ENCODE results near the gene SPATA31C2. TPM values are rescaled to one million over a fixed set of nuclear protein-coding genes. Genes with fewer than 3 reads are reported as not detected.

SPATA31C2 gene
- total RNA-seq, 1 experiment from 2014 or later = 0.04 TPM

DNA sequence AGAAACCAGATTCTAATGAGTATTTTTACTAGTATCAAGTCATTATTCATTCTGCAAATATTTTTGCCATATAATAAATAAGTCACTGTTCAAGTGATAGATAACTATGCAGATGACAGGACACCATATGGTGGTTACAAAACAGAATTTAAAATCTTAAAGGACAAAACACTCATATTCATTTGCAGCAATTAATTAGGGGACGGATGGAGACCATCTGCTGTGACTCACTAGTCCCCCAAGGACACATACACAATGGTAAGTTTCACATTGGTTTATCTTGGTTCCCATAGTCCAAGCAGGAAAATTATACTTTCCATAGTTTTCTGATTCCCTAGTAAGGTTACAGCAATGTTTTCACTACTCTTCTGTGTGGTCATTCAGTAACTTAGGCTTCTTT, 28.4 kb upstream of the SPATA31C2 start:
- Mint-ChIP-seq H3K9me3 (peaks cover 9% of the 10 kb centered on the region), H3K4me3 (no peak overlapping the region), H3K27me3 (ENCODE audit: low read depth) (no peaks in the 10 kb centered on the region), H3K27ac (no peak overlapping the region), H3K4me1 (no peaks in the 10 kb centered on the region), H3K36me3 (no peaks in the 10 kb centered on the region; the same call in 1 of the 2 replicates)
- DNase-seq (ENCODE audit: low spot score) (no peak), ATAC-seq (no peak)
- TF ChIP-seq CREB1 (CRISPR knock-in tag; IDR thresholded peaks at IDR 0.05) (no peak), FOXP1 (CRISPR knock-in tag; IDR thresholded peaks at IDR 0.05; ENCODE audit: borderline replicate concordance) (no peak), ZNF396 (CRISPR knock-in tag; IDR thresholded peaks at IDR 0.05; ENCODE audit: borderline replicate concordance) (no peak), MYBL2 (CRISPR knock-in tag; IDR thresholded peaks at IDR 0.05) (no peak), ZBTB21 (CRISPR knock-in tag; IDR thresholded peaks at IDR 0.05; ENCODE audit: borderline replicate concordance) (no peak), SMAD4 (CRISPR knock-in tag; IDR thresholded peaks at IDR 0.05) (no peak), GABPB1 (CRISPR knock-in tag; IDR thresholded peaks at IDR 0.05) (no peak), NR1H2 (CRISPR knock-in tag; IDR thresholded peaks at IDR 0.05) (no peak), RORB (CRISPR knock-in tag; IDR thresholded peaks at IDR 0.05) (no peak), MXD4 (CRISPR knock-in tag; IDR thresholded peaks at IDR 0.05; ENCODE audit: borderline replicate concordance) (no peak), KAT7 (CRISPR knock-in tag; IDR thresholded peaks at IDR 0.05; ENCODE audit: borderline replicate concordance) (no peak), PRRX2 (CRISPR knock-in tag; IDR thresholded peaks at IDR 0.05) (no peak)
- TF ChIP-seq, protein P1, sequence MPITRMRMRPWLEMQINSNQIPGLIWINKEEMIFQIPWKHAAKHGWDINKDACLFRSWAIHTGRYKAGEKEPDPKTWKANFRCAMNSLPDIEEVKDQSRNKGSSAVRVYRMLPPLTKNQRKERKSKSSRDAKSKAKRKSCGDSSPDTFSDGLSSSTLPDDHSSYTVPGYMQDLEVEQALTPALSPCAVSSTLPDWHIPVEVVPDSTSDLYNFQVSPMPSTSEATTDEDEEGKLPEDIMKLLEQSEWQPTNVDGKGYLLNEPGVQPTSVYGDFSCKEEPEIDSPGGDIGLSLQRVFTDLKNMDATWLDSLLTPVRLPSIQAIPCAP (CRISPR knock-in tag; IDR thresholded peaks at IDR 0.05) = no peak
- TF ChIP-seq, protein P2, sequence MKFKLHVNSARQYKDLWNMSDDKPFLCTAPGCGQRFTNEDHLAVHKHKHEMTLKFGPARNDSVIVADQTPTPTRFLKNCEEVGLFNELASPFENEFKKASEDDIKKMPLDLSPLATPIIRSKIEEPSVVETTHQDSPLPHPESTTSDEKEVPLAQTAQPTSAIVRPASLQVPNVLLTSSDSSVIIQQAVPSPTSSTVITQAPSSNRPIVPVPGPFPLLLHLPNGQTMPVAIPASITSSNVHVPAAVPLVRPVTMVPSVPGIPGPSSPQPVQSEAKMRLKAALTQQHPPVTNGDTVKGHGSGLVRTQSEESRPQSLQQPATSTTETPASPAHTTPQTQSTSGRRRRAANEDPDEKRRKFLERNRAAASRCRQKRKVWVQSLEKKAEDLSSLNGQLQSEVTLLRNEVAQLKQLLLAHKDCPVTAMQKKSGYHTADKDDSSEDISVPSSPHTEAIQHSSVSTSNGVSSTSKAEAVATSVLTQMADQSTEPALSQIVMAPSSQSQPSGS (CRISPR knock-in tag; IDR thresholded peaks at IDR 0.05; ENCODE audit: borderline replicate concordance, low read depth) = no peak
- TF ChIP-seq, protein P3, sequence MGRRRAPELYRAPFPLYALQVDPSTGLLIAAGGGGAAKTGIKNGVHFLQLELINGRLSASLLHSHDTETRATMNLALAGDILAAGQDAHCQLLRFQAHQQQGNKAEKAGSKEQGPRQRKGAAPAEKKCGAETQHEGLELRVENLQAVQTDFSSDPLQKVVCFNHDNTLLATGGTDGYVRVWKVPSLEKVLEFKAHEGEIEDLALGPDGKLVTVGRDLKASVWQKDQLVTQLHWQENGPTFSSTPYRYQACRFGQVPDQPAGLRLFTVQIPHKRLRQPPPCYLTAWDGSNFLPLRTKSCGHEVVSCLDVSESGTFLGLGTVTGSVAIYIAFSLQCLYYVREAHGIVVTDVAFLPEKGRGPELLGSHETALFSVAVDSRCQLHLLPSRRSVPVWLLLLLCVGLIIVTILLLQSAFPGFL (CRISPR knock-in tag; IDR thresholded peaks at IDR 0.05; ENCODE audit: borderline replicate concordance) = no peak
- TF ChIP-seq, protein P4, sequence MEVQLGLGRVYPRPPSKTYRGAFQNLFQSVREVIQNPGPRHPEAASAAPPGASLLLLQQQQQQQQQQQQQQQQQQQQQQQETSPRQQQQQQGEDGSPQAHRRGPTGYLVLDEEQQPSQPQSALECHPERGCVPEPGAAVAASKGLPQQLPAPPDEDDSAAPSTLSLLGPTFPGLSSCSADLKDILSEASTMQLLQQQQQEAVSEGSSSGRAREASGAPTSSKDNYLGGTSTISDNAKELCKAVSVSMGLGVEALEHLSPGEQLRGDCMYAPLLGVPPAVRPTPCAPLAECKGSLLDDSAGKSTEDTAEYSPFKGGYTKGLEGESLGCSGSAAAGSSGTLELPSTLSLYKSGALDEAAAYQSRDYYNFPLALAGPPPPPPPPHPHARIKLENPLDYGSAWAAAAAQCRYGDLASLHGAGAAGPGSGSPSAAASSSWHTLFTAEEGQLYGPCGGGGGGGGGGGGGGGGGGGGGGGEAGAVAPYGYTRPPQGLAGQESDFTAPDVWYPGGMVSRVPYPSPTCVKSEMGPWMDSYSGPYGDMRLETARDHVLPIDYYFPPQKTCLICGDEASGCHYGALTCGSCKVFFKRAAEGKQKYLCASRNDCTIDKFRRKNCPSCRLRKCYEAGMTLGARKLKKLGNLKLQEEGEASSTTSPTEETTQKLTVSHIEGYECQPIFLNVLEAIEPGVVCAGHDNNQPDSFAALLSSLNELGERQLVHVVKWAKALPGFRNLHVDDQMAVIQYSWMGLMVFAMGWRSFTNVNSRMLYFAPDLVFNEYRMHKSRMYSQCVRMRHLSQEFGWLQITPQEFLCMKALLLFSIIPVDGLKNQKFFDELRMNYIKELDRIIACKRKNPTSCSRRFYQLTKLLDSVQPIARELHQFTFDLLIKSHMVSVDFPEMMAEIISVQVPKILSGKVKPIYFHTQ (CRISPR knock-in tag; IDR thresholded peaks at IDR 0.05) = no peak
- TF ChIP-seq, protein P5, sequence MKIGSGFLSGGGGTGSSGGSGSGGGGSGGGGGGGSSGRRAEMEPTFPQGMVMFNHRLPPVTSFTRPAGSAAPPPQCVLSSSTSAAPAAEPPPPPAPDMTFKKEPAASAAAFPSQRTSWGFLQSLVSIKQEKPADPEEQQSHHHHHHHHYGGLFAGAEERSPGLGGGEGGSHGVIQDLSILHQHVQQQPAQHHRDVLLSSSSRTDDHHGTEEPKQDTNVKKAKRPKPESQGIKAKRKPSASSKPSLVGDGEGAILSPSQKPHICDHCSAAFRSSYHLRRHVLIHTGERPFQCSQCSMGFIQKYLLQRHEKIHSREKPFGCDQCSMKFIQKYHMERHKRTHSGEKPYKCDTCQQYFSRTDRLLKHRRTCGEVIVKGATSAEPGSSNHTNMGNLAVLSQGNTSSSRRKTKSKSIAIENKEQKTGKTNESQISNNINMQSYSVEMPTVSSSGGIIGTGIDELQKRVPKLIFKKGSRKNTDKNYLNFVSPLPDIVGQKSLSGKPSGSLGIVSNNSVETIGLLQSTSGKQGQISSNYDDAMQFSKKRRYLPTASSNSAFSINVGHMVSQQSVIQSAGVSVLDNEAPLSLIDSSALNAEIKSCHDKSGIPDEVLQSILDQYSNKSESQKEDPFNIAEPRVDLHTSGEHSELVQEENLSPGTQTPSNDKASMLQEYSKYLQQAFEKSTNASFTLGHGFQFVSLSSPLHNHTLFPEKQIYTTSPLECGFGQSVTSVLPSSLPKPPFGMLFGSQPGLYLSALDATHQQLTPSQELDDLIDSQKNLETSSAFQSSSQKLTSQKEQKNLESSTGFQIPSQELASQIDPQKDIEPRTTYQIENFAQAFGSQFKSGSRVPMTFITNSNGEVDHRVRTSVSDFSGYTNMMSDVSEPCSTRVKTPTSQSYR (CRISPR knock-in tag; IDR thresholded peaks at IDR 0.05) = no peak
- ChIA-PET POLR2A (interaction anchor here (0.6 kb wide), 1 partner anchor 16 kb away, joined by 7 read pairs; no protein-coding TSS in a partner anchor), CTCF (interaction anchor here (1.1 kb wide), 1 partner anchor 155 kb away, joined by 3 read pairs; no protein-coding TSS in a partner anchor)

DNA sequence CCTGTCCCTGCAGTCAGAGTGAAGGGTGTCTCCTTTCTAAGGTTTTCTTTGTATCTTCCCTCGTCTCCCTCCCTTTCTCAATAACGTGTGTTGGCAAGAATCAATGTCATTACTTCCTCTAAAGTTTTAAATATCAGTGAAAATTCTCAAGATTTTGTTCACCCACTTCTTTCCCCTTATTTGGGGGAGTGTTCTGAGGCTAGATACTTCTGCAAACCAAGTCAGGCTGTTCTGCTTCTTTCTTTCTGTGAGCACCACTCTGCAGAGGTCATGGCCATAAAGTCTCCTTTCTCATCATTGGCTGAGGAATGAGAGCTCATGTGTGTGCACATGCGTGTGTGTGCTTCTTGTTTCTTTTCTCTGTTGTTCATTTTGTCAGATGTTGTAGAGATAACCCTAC, 26.6 kb upstream of the SPATA31C2 start:
- Mint-ChIP-seq H3K27ac (no peak overlapping the region), H3K4me3 (no peak overlapping the region), H3K9me3 (peaks cover 9% of the 10 kb centered on the region), H3K4me1 (peaks cover 10% of the 10 kb centered on the region), H3K27me3 (ENCODE audit: low read depth) (peaks cover 6% of the 10 kb centered on the region), H3K36me3 (no peaks in the 10 kb centered on the region; the same call in 1 of the 2 replicates)
- DNase-seq (ENCODE audit: low spot score) (no peak), ATAC-seq (no peak)
- ChIA-PET POLR2A (no interaction called here), CTCF (no interaction called here)
- no peak for TF ChIP-seq FOXJ3 (CRISPR knock-in tag; IDR thresholded peaks at IDR 0.05; ENCODE audit: borderline replicate concordance)
- no peak for TF ChIP-seq SMAD3 (CRISPR knock-in tag; IDR thresholded peaks at IDR 0.05; ENCODE audit: borderline replicate concordance)
- TF ChIP-seq, protein P6, sequence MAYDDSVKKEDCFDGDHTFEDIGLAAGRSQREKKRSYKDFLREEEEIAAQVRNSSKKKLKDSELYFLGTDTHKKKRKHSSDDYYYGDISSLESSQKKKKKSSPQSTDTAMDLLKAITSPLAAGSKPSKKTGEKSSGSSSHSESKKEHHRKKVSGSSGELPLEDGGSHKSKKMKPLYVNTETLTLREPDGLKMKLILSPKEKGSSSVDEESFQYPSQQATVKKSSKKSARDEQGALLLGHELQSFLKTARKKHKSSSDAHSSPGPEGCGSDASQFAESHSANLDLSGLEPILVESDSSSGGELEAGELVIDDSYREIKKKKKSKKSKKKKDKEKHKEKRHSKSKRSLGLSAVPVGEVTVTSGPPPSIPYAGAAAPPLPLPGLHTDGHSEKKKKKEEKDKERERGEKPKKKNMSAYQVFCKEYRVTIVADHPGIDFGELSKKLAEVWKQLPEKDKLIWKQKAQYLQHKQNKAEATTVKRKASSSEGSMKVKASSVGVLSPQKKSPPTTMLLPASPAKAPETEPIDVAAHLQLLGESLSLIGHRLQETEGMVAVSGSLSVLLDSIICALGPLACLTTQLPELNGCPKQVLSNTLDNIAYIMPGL (CRISPR knock-in tag; IDR thresholded peaks at IDR 0.05) = no peak
- TF ChIP-seq, protein P7, sequence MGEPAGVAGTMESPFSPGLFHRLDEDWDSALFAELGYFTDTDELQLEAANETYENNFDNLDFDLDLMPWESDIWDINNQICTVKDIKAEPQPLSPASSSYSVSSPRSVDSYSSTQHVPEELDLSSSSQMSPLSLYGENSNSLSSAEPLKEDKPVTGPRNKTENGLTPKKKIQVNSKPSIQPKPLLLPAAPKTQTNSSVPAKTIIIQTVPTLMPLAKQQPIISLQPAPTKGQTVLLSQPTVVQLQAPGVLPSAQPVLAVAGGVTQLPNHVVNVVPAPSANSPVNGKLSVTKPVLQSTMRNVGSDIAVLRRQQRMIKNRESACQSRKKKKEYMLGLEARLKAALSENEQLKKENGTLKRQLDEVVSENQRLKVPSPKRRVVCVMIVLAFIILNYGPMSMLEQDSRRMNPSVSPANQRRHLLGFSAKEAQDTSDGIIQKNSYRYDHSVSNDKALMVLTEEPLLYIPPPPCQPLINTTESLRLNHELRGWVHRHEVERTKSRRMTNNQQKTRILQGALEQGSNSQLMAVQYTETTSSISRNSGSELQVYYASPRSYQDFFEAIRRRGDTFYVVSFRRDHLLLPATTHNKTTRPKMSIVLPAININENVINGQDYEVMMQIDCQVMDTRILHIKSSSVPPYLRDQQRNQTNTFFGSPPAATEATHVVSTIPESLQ (CRISPR knock-in tag; IDR thresholded peaks at IDR 0.05) = no peak
- no peak for TF ChIP-seq GRHL2 (CRISPR knock-in tag; IDR thresholded peaks at IDR 0.05; ENCODE audit: insufficient replicate concordance, severe bottlenecking)

All from WTC11 (cell line).